HepG2 (cell line): Measurements from ENCODE around the gene ATG7. TPM values are rescaled to one million over a fixed set of nuclear protein-coding genes. Genes with fewer than 3 reads are reported as not detected.

Source experiments
- EP300 ChIP-seq, 3 experiments: sonication (generic) in 1 of 3; formaldehyde crosslinking in 1 of 3; IDR thresholded peaks; 2 replicates each; pipeline versions ENCODE4 v1.5.1 to v1.6.1; 2011 to 2020; ENCODE audit warnings: low read depth in 2 of 3, low read length in 2 of 3, borderline replicate concordance in 1 of 3, improper control_type of control experiment in 1 of 3, mild to moderate bottlenecking in 1 of 3, missing genetic modification reagents in 1 of 3, moderate library complexity in 1 of 3
- KMT2B ChIP-seq: IDR thresholded peaks from 2 replicates; pipeline ENCODE4 v1.6.1; 2016; ENCODE audit warnings: missing genetic modification reagents, missing compliant biosample characterization
- NFYB ChIP-seq: sonication (generic); formaldehyde crosslinking; IDR thresholded peaks from 2 replicates; pipeline ENCODE4 v1.4.0; 2020; ENCODE audit warnings: missing genetic modification reagents
- SIX4 ChIP-seq: sonication (generic); formaldehyde crosslinking; IDR thresholded peaks from 2 replicates; pipeline ENCODE4 v1.4.0; 2020; ENCODE audit warnings: missing genetic modification reagents
- SNAPC2 ChIP-seq: sonication (generic); formaldehyde crosslinking; IDR thresholded peaks from 2 replicates; pipeline ENCODE4 v1.8.1; 2022; ENCODE audit warnings: mild to moderate bottlenecking, missing genetic modification reagents
- ZBTB3 ChIP-seq: sonication (generic); formaldehyde crosslinking; IDR thresholded peaks from 2 replicates; pipeline ENCODE4 v1.4.0; 2020; ENCODE audit warnings: low read depth, mild to moderate bottlenecking, moderate library complexity, missing genetic modification reagents, borderline replicate concordance
- ZNF160 ChIP-seq: sonication (generic); formaldehyde crosslinking; IDR thresholded peaks from 2 replicates; pipeline ENCODE4 v1.8.0; 2022; ENCODE audit warnings: mild to moderate bottlenecking, inconsistent platforms, missing genetic modification reagents
- ZNF224 ChIP-seq: sonication (generic); formaldehyde crosslinking; IDR thresholded peaks from 2 replicates; pipeline ENCODE4 v1.5.0; 2020; ENCODE audit warnings: mild to moderate bottlenecking, missing genetic modification reagents
- ZNF33B ChIP-seq: sonication (generic); formaldehyde crosslinking; IDR thresholded peaks from 2 replicates; pipeline ENCODE4 v1.5.1; 2020; ENCODE audit warnings: mild to moderate bottlenecking, missing genetic modification reagents
- ZNF367 ChIP-seq: sonication (generic); formaldehyde crosslinking; IDR thresholded peaks from 2 replicates; pipeline ENCODE4 v1.4.0; 2020; ENCODE audit warnings: missing genetic modification reagents, borderline replicate concordance
- ZNF383 ChIP-seq: sonication (generic); formaldehyde crosslinking; IDR thresholded peaks from 2 replicates; pipeline ENCODE4 v1.4.0; 2020; ENCODE audit warnings: missing genetic modification reagents, mild to moderate bottlenecking, borderline replicate concordance
- ZNF44 ChIP-seq: sonication (generic); formaldehyde crosslinking; IDR thresholded peaks from 2 replicates; pipeline ENCODE4 v1.5.1; 2020; ENCODE audit warnings: mild to moderate bottlenecking, missing genetic modification reagents
- polyA plus RNA-seq, 8 experiments: library from polyadenylated mRNA; depleted of rRNA in 3 of 8; stranded (reverse) in 7 of 8; unstranded in 1 of 8; fragments of >200 nt; fragmentation: Illumina TruSeq in 4 of 8; extraction: Trizol in 4 of 8; gene quantifications; 2 replicates each; pipeline versions ENCODE4 v1.2.1 to v1.2.3, GENCODE V29; 2011 to 2016; ENCODE audit warnings: low read depth in 4 of 8, missing spikeins in 1 of 8, mixed read lengths in 1 of 8; ENCODE audit not compliant: insufficient read depth in 1 of 8
- total RNA-seq, 5 experiments: library from RNA; depleted of rRNA; stranded (reverse); fragments of >200 nt; fragmentation: Illumina TruSeq; extraction: Trizol; gene quantifications; 2 replicates each; pipeline ENCODE4 v1.2.3, GENCODE V29; 2016; ENCODE audit warnings: low read depth in 1 of 5
- TF ChIP-seq, protein P1 (sequence below): sonication (generic); formaldehyde crosslinking; IDR thresholded peaks from 2 replicates; pipeline ENCODE4 v1.4.0; 2020; ENCODE audit warnings: missing genetic modification reagents
- TF ChIP-seq, protein P2 (sequence below): sonication (generic); formaldehyde crosslinking; IDR thresholded peaks from 2 replicates; pipeline ENCODE4 v1.4.0; 2020; ENCODE audit warnings: missing genetic modification reagents, borderline replicate concordance
- TF ChIP-seq, protein P3 (sequence below): sonication (generic); formaldehyde crosslinking; conservative IDR thresholded peaks from 2 replicates; pipeline ENCODE4 v1.8.0; 2022; ENCODE audit warnings: mild to moderate bottlenecking, moderate library complexity, missing genetic modification reagents
- TF ChIP-seq, protein P4 (sequence below): sonication (generic); formaldehyde crosslinking; IDR thresholded peaks from 2 replicates; pipeline ENCODE4 v1.8.0; 2022; ENCODE audit warnings: missing genetic modification reagents, mild to moderate bottlenecking, moderate library complexity, borderline replicate concordance

The ATG7 gene
- total and polyA plus RNA-seq, 2 of the 13 experiments (the other 11 are each of a cell fraction or from before 2014, with no cell fraction given), result 7.8 to 22.1 TPM

DNA sequence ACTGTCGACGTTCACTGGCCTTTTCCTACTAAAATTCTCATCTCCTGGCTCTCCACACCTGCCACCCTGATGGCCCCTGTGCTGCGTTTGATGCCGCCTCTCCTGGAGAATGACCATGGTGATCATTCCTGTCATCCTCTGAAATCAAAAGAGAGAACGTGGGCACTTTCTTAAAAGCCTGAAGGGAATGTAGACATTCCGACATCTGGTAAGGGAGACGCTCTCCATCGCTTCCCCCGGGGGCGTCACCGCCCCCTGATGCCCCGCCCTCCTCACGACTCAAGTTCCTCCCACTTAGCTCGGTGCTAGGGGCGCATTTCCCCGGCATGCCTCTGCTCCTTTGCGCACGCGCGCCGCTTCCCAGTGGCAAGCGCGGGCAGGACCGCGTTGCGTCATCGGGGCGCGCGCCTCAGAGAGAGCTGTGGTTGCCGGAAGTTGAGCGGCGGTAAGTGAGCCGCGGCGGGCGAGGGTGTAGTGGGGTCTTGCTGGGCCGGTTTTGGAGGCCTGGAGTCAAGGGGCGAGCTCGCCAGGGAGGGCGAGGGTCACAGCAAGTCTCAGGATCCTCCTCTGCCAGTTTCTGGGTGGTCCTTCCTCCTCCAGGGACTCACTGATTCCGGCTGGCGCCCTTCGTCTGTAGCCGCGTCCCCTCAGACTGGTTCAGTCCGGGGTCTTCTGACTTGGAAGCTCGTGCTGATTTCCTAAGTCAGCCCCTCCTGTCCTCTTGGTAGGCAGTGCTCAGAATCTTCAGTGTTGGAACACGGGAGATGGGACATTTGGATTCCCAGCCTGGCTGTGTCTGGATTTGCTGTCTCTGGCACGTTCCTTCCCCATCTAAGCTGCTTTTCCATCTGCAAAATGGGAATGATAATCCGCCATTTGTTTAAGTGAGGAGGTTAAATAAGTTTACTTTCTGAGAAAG, at the start of gene ATG7 (continued):
- TF ChIP-seq ZNF44 (peak; percentile 88; the same call in 1 of the 2 replicates), ZBTB3 (CRISPR knock-in tag) (no peak), EP300 (IDR thresholded peaks at IDR 0.05; ENCODE audit: low read depth in 2 of 2, low read length in 2 of 2) (no peak), EP300 (CRISPR knock-in tag; IDR thresholded peaks at IDR 0.05; ENCODE audit: borderline replicate concordance) (no peak), KMT2B (CRISPR knock-in tag) (peak; percentile 98), ZNF224 (no peak), ZNF33B (CRISPR knock-in tag) (no peak; the same call in 1 of the 2 replicates), ZNF160 (CRISPR knock-in tag) (no peak), SNAPC2 (CRISPR knock-in tag) (peak; percentile 68; the same call in 1 of the 2 replicates), NFYB (peak; percentile 50; the same call in 1 of the 2 replicates), ZNF383 (no peak), ZNF367 (no peak), SIX4 (CRISPR knock-in tag) (no peak)
- TF ChIP-seq, protein P1, sequence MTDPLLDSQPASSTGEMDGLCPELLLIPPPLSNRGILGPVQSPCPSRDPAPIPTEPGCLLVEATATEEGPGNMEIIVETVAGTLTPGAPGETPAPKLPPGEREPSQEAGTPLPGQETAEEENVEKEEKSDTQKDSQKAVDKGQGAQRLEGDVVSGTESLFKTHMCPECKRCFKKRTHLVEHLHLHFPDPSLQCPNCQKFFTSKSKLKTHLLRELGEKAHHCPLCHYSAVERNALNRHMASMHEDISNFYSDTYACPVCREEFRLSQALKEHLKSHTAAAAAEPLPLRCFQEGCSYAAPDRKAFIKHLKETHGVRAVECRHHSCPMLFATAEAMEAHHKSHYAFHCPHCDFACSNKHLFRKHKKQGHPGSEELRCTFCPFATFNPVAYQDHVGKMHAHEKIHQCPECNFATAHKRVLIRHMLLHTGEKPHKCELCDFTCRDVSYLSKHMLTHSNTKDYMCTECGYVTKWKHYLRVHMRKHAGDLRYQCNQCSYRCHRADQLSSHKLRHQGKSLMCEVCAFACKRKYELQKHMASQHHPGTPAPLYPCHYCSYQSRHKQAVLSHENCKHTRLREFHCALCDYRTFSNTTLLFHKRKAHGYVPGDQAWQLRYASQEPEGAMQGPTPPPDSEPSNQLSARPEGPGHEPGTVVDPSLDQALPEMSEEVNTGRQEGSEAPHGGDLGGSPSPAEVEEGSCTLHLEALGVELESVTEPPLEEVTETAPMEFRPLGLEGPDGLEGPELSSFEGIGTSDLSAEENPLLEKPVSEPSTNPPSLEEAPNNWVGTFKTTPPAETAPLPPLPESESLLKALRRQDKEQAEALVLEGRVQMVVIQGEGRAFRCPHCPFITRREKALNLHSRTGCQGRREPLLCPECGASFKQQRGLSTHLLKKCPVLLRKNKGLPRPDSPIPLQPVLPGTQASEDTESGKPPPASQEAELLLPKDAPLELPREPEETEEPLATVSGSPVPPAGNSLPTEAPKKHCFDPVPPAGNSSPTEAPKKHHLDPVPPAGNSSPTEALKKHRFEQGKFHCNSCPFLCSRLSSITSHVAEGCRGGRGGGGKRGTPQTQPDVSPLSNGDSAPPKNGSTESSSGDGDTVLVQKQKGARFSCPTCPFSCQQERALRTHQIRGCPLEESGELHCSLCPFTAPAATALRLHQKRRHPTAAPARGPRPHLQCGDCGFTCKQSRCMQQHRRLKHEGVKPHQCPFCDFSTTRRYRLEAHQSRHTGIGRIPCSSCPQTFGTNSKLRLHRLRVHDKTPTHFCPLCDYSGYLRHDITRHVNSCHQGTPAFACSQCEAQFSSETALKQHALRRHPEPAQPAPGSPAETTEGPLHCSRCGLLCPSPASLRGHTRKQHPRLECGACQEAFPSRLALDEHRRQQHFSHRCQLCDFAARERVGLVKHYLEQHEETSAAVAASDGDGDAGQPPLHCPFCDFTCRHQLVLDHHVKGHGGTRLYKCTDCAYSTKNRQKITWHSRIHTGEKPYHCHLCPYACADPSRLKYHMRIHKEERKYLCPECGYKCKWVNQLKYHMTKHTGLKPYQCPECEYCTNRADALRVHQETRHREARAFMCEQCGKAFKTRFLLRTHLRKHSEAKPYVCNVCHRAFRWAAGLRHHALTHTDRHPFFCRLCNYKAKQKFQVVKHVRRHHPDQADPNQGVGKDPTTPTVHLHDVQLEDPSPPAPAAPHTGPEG (CRISPR knock-in tag), result peak; percentile 59
- TF ChIP-seq, protein P2, sequence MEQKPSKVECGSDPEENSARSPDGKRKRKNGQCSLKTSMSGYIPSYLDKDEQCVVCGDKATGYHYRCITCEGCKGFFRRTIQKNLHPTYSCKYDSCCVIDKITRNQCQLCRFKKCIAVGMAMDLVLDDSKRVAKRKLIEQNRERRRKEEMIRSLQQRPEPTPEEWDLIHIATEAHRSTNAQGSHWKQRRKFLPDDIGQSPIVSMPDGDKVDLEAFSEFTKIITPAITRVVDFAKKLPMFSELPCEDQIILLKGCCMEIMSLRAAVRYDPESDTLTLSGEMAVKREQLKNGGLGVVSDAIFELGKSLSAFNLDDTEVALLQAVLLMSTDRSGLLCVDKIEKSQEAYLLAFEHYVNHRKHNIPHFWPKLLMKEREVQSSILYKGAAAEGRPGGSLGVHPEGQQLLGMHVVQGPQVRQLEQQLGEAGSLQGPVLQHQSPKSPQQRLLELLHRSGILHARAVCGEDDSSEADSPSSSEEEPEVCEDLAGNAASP (CRISPR knock-in tag), result 0 out of 2 replicates have a peak, but pooled peaks have one; percentile 36
- TF ChIP-seq, protein P3, sequence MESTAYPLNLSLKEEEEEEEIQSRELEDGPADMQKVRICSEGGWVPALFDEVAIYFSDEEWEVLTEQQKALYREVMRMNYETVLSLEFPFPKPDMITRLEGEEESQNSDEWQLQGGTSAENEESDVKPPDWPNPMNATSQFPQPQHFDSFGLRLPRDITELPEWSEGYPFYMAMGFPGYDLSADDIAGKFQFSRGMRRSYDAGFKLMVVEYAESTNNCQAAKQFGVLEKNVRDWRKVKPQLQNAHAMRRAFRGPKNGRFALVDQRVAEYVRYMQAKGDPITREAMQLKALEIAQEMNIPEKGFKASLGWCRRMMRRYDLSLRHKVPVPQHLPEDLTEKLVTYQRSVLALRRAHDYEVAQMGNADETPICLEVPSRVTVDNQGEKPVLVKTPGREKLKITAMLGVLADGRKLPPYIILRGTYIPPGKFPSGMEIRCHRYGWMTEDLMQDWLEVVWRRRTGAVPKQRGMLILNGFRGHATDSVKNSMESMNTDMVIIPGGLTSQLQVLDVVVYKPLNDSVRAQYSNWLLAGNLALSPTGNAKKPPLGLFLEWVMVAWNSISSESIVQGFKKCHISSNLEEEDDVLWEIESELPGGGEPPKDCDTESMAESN (CRISPR knock-in tag), result no peak; the same call in 1 of the 2 replicates
- TF ChIP-seq, protein P4, sequence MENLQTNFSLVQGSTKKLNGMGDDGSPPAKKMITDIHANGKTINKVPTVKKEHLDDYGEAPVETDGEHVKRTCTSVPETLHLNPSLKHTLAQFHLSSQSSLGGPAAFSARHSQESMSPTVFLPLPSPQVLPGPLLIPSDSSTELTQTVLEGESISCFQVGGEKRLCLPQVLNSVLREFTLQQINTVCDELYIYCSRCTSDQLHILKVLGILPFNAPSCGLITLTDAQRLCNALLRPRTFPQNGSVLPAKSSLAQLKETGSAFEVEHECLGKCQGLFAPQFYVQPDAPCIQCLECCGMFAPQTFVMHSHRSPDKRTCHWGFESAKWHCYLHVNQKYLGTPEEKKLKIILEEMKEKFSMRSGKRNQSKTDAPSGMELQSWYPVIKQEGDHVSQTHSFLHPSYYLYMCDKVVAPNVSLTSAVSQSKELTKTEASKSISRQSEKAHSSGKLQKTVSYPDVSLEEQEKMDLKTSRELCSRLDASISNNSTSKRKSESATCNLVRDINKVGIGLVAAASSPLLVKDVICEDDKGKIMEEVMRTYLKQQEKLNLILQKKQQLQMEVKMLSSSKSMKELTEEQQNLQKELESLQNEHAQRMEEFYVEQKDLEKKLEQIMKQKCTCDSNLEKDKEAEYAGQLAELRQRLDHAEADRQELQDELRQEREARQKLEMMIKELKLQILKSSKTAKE (CRISPR knock-in tag), result no peak
